Measurements from ENCODE around the gene AIDA.
"Not testable (repeated sequence)": the region's sequence is repeated elsewhere in the genome, so short reads cannot be mapped to it uniquely, and the experiment has no call there.

The AIDA gene

GRCh38 chr1:222712253-222713090 lies at the start of gene AIDA, which contains the start of gene BROX:
Gene AIDA, minus strand, starts transcription at chr1:222712491. Its CDS starts 174 bp downstream, at chr1:222712317.
Gene BROX, plus strand, starts transcription at chr1:222712564. Its CDS starts 3,136 bp downstream, at chr1:222715700.
- DNase-seq = peak; percentile 96

- no peak for DNase-seq
Measured at GRCh38 chr1:222761083-222761482, 48.8 kb upstream of the AIDA start.

- DNase-seq = no peak
Measured at GRCh38 chr1:222759451-222760035, 47.3 kb upstream of the AIDA start.

- no peak for DNase-seq
Measured at GRCh38 chr1:222757646-222758268, 45.5 kb upstream of the AIDA start.

GRCh38 chr1:222754366-222755139 lies 42.3 kb upstream of the AIDA start:
- no peak for DNase-seq

- DNase-seq = no peak
Measured at GRCh38 chr1:222751255-222751654, 39.0 kb upstream of the AIDA start.

GRCh38 chr1:222750651-222751050 lies 38.4 kb upstream of the AIDA start:
- DNase-seq = no peak

- DNase-seq = no peak
Measured at GRCh38 chr1:222749927-222750326, 37.6 kb upstream of the AIDA start.

GRCh38 chr1:222741630-222742457 lies 29.6 kb upstream of the AIDA start:
- not testable (repeated sequence) for DNase-seq

GRCh38 chr1:222739929-222740328 lies 27.6 kb upstream of the AIDA start:
- no peak for DNase-seq

- DNase-seq = no peak
Measured at GRCh38 chr1:222739465-222739864, 27.2 kb upstream of the AIDA start.

GRCh38 chr1:222736972-222737371 lies 24.7 kb upstream of the AIDA start, which contains the start of gene FAM177B:
Gene FAM177B, plus strand, starts transcription at chr1:222737202. Its CDS starts 9,344 bp downstream, at chr1:222746546.
- DNase-seq = no peak

GRCh38 chr1:222736470-222736869 lies 24.2 kb upstream of the AIDA start:
- no peak for DNase-seq

- no peak for DNase-seq
Measured at GRCh38 chr1:222734740-222735139, 22.4 kb upstream of the AIDA start.

GRCh38 chr1:222732216-222733159 lies 20.2 kb upstream of the AIDA start:
- DNase-seq = no peak

- DNase-seq = no peak
Measured at GRCh38 chr1:222730866-222731265, 18.6 kb upstream of the AIDA start.

GRCh38 chr1:222728746-222729145 lies 16.5 kb upstream of the AIDA start:
- DNase-seq = no peak

GRCh38 chr1:222716393-222716792 lies 4.1 kb upstream of the AIDA start:
- no peak for DNase-seq

GRCh38 chr1:222713091-222713961 lies 1.0 kb upstream of the AIDA start:
- DNase-seq = peak; percentile 91
